ENCODE measurements around the gene DPP6.
"Not testable (repeated sequence)": the region's sequence is repeated elsewhere in the genome, so short reads cannot be mapped to it uniquely, and the experiment has no call there.

GRCh38 chr7:154113732-154114351 is 61.6 kb downstream of the DPP6 start:
- TF ChIP-seq, protein P1, sequence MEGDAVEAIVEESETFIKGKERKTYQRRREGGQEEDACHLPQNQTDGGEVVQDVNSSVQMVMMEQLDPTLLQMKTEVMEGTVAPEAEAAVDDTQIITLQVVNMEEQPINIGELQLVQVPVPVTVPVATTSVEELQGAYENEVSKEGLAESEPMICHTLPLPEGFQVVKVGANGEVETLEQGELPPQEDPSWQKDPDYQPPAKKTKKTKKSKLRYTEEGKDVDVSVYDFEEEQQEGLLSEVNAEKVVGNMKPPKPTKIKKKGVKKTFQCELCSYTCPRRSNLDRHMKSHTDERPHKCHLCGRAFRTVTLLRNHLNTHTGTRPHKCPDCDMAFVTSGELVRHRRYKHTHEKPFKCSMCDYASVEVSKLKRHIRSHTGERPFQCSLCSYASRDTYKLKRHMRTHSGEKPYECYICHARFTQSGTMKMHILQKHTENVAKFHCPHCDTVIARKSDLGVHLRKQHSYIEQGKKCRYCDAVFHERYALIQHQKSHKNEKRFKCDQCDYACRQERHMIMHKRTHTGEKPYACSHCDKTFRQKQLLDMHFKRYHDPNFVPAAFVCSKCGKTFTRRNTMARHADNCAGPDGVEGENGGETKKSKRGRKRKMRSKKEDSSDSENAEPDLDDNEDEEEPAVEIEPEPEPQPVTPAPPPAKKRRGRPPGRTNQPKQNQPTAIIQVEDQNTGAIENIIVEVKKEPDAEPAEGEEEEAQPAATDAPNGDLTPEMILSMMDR (IDR thresholded peaks at IDR 0.05) = not testable (repeated sequence)
- not testable (repeated sequence) for TF ChIP-seq POLR2AphosphoS5, POLR2A (IDR thresholded peaks at IDR 0.05)
